ENCODE measurements around the gene SH2D3A.

SH2D3A gene

GRCh38 chr19:6730941-6731670 is 36.1 kb downstream of the SH2D3A start:
- H3K27ac ChIP-seq, result no peak overlapping the region
- DNase-seq, result no peak
- no peak overlapping the region for H3K4me3 ChIP-seq (ENCODE audit: low read depth, low read length)
- in situ Hi-C loops (cut with HindIII; ENCODE audit: low pct_ligation_motif_present, low sequenced_read_pairs), result no loop called here
- no peak for TF ChIP-seq CTCF (IDR thresholded peaks at IDR 0.05; ENCODE audit: low read depth, low read length, missing control alignments)
- H3K27me3 ChIP-seq (replicated peaks), result no peaks in the 10 kb centered on the region
- peaks cover 9% of the 10 kb centered on the region for H3K36me3 ChIP-seq (replicated peaks)

DNA sequence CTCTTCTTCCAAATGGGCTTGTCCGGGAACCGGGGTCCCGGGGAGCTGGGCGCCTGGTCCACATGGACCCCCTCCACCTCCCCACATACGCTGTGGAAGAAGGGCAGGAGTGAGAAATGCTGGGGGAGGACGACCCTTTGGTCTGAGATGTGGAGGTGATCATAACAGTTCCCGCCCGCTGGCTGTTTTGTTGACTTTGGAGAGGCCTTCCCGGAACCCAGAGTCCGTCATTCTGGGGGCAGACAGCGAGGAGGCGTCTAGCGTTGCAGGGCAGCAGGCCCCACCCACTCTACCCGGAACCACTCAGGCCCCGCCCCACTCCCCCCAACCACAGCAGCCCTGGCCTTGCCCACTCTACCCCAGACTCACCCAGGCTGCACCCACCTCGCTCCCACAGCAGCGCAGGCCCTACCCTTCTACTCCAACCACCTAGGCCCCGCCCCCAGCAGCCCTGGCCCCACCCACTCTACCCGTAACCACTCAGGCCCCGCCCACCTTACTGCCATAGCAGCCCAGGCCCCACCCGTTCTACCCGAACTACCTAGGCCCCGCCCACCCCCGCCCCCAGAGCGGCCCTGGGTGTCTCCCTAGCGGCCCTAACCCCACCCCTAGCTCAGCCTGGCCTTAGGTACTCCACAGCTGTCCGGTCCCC is 37.0 kb downstream of the SH2D3A start:
- Histone ChIP-seq H3K4me3 (ENCODE audit: low read depth, low read length) (no peak overlapping the region), H3K27me3 (replicated peaks) (no peaks in the 10 kb centered on the region), H3K36me3 (replicated peaks) (peaks cover 9% of the 10 kb centered on the region), H3K27ac (no peak overlapping the region)
- no peak for TF ChIP-seq CTCF (IDR thresholded peaks at IDR 0.05; ENCODE audit: low read depth, low read length, missing control alignments)
- DNase-seq, result no peak
- in situ Hi-C loops (cut with HindIII; ENCODE audit: low pct_ligation_motif_present, low sequenced_read_pairs), result no loop called here

DNA sequence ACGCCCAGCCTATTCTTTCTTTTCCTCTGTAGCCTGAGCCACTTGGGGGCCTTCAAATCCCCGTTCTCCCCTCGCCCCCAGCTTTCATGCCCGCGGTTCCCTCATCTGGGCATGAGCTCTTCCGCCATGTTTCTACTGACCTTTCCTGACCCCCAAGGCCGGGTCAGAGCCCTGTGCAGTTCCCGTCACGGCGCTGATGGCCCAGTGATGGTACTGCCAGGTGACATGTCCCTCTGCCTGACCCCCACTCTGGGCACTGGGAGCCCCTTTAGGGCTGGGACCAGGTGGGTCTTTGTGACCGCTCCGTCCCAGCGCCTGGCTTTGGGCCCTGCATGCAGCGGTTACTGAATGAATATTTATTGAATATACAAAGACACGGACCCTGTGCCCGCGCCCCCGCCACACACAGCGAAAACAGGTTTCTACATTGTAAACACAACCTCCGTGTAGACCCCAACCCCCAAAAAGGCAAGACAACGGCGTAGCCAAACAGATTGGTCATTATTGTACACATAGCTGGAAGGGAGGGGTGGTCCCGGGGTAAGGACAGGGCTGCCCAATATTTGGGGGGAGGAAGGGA is 37.6 kb downstream of the SH2D3A start:
- Histone ChIP-seq H3K4me3 (ENCODE audit: low read depth, low read length) (no peak overlapping the region), H3K27me3 (replicated peaks) (no peaks in the 10 kb centered on the region), H3K27ac (no peak overlapping the region), H3K36me3 (replicated peaks) (peaks cover 9% of the 10 kb centered on the region)
- no peak for TF ChIP-seq CTCF (IDR thresholded peaks at IDR 0.05; ENCODE audit: low read depth, low read length, missing control alignments)
- no peak for DNase-seq
- in situ Hi-C loops (cut with HindIII; ENCODE audit: low pct_ligation_motif_present, low sequenced_read_pairs), result no loop called here

- Histone ChIP-seq H3K27me3 (replicated peaks) (no peaks in the 10 kb centered on the region), H3K36me3 (replicated peaks) (peaks cover 9% of the 10 kb centered on the region), H3K4me3 (ENCODE audit: low read depth, low read length) (no peak overlapping the region), H3K27ac (no peak overlapping the region)
- DNase-seq, result no peak
- in situ Hi-C loops (cut with HindIII; ENCODE audit: low pct_ligation_motif_present, low sequenced_read_pairs), result no loop called here
- TF ChIP-seq CTCF (IDR thresholded peaks at IDR 0.05; ENCODE audit: low read depth, low read length, missing control alignments), result no peak
Observed at GRCh38 chr19:6728346-6728745, 38.9 kb downstream of the SH2D3A start.

GRCh38 chr19:6725513-6726231 is 41.6 kb downstream of the SH2D3A start:
- no peak overlapping the region for H3K27ac ChIP-seq
- no peak overlapping the region for H3K4me3 ChIP-seq (ENCODE audit: low read depth, low read length)
- DNase-seq, result no peak
- no peak for TF ChIP-seq CTCF (IDR thresholded peaks at IDR 0.05; ENCODE audit: low read depth, low read length, missing control alignments)
- in situ Hi-C loops (cut with HindIII; ENCODE audit: low pct_ligation_motif_present, low sequenced_read_pairs), result no loop called here
- H3K36me3 ChIP-seq (replicated peaks), result no peaks in the 10 kb centered on the region
- H3K27me3 ChIP-seq (replicated peaks), result no peaks in the 10 kb centered on the region
